ENCODE results near the gene LSM7. TPM values are rescaled to one million over a fixed set of nuclear protein-coding genes. Genes with fewer than 3 reads are reported as not detected.

The LSM7 gene
- total and polyA plus RNA-seq, 9 of the 15 experiments (the other 6 are each of a cell fraction or from before 2014, with no cell fraction given): 40.5 to 690 (median 265) TPM

GRCh38 chr19:2338055-2338615, 9.7 kb upstream of the LSM7 start:
- Histone ChIP-seq H3K27me3 (ENCODE audit: control insufficient read depth in 2 of 2, insufficient read depth in 2 of 2, low read length in 2 of 2) (no peaks in the 10 kb centered on the region), H3K4me1 (replicated peaks in 1 of 2; ENCODE audit: control insufficient read depth in 2 of 2, insufficient read depth in 2 of 2, low read length in 2 of 2) (peaks cover 5 to 77% of the 10 kb centered on the region in 2 experiments; a peak in 3 of 5 replicates), H4K20me1 (replicated peaks; ENCODE audit: control insufficient read depth, insufficient read depth, low read length) (no peaks in the 10 kb centered on the region), H3K79me2 (ENCODE audit: control insufficient read depth, insufficient read depth, low read length) (peaks cover 39% of the 10 kb centered on the region), H3K9me1 (ENCODE audit: control insufficient read depth, insufficient read depth, low read length) (no peaks in the 10 kb centered on the region), H3K27ac (ENCODE audit: extremely low read depth, low read depth, low read length) (no peak overlapping the region), H3K9me3 (replicated peaks; ENCODE audit: control insufficient read depth, insufficient read depth, low read depth, low read length) (peaks cover 2% of the 10 kb centered on the region), H3K9ac (ENCODE audit: insufficient read depth in 1 of 2, low read depth in 2 of 2, low read length in 2 of 2) (no peak overlapping the region; a peak in 2 of 4 replicates), H3K4me2 (ENCODE audit: insufficient read depth, low read length) (no peak overlapping the region), H3K4me3 (no peak overlapping the region), H3K36me3 (ENCODE audit: control insufficient read depth, insufficient read depth, low read length) (peaks cover 46% of the 10 kb centered on the region; the same call in 2 of the 3 replicates), H2AFZ (ENCODE audit: low read depth, low read length) (no peak overlapping the region)
- DNase-seq (ENCODE audit: extremely low read depth in 1 of 4, low spot score in 3 of 4) (no peak), ATAC-seq (no peak), FAIRE-seq (no peak)
- TF ChIP-seq ZNF431 (CRISPR knock-in tag; IDR thresholded peaks at IDR 0.05) (no peak), ATF6 (CRISPR knock-in tag; IDR thresholded peaks at IDR 0.05) (no peak), JUNB (CRISPR knock-in tag; conservative IDR thresholded peaks at IDR 0.05) (no peak), ARNT (IDR thresholded peaks at IDR 0.05) (no peak), NFIX (CRISPR knock-in tag; IDR thresholded peaks at IDR 0.05; ENCODE audit: low read depth) (no peak), TRIM28 (IDR thresholded peaks at IDR 0.05) (no peak)
- CTCF ChIA-PET (ENCODE audit: low intra/inter-chr PET ratio): no interaction called here
- WGBS (ENCODE audit: insufficient coverage, low coverage, missing lambda C conversion rate): 93% methylated on average over 9 of the region's 21 CpGs
- TSS peak; percentile 13 for BruUV-seq (replicated peaks)
- intact Hi-C loops (cut with micrococcal nuclease): no loop called here
- in situ Hi-C loops (cut with MboI): no loop called here
- POLR2A ChIA-PET: interaction anchor here (0.6 kb wide), 1 partner anchor 739 kb away, joined by 3 read pairs; no protein-coding TSS in a partner anchor

All from K562 (cell line).